PC-9 (cell line): ENCODE data around the gene FLOT1.

ENCODE experiments used
- EZH2 ChIP-seq: fragments of 200-600 bp; sonication (generic); IDR thresholded peaks from 2 replicates; pipeline ENCODE4 v1.8.0; 2017; ENCODE audit warnings: antibody characterized with exemption, low read depth
- TF ChIP-seq, protein P1 (sequence below): fragments of 200-600 bp; sonication (generic); conservative IDR thresholded peaks from 2 replicates; pipeline ENCODE4 v1.6.1; 2017; ENCODE audit warnings: mixed run types, antibody characterized with exemption, mild to moderate bottlenecking, moderate library complexity

DNA sequence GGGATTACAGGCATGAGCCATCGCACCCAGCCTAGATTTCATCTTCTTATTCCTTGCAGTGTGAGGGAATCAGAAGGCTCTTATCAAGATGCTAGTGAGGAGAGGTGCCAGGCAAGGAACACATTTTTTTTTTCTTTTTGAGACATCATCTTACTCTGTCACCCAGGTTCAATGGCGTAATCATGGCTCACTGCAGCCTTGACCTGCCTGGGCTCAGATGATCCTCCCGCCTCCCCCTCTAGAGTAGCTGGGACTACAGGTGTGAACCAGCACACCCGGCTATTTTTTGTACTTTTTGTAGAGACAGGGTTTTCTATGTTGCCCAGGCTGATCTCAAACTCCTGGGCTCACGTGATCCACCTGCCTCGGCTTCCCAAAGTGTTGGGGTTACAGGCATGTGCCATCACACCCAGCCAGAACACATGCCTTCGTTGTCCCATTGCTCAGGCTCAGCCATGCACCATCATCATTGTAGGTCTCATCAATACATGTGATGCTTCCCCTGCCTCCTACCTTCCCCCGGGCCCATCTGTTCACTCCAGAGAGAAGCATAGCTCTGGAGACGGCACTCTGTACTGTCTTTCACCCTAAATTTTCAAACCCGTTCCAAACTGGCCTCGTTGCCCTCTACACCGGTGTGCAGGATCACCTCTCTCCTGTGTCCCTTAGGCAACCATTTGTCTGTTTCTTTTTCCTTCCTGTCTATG is 10.1 kb downstream of the FLOT1 start:
- TF ChIP-seq, protein P1, sequence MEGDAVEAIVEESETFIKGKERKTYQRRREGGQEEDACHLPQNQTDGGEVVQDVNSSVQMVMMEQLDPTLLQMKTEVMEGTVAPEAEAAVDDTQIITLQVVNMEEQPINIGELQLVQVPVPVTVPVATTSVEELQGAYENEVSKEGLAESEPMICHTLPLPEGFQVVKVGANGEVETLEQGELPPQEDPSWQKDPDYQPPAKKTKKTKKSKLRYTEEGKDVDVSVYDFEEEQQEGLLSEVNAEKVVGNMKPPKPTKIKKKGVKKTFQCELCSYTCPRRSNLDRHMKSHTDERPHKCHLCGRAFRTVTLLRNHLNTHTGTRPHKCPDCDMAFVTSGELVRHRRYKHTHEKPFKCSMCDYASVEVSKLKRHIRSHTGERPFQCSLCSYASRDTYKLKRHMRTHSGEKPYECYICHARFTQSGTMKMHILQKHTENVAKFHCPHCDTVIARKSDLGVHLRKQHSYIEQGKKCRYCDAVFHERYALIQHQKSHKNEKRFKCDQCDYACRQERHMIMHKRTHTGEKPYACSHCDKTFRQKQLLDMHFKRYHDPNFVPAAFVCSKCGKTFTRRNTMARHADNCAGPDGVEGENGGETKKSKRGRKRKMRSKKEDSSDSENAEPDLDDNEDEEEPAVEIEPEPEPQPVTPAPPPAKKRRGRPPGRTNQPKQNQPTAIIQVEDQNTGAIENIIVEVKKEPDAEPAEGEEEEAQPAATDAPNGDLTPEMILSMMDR = no peak
- no peak for TF ChIP-seq EZH2
